NOMO-1 treated with DMSO at 0.1 percent for 48 hours (cell line): Measurements from ENCODE around the gene POLR2L.
A peak's percentile ranks its signal among the peaks of the same experiment; 100 is the strongest.

Experiments used
- DNase-seq: peaks from one replicate; lab custom pipeline; 2025; ENCODE audit not compliant: unreplicated experiment; lab: John Stamatoyannopoulos, UW

The POLR2L gene

GRCh38 chr11:796565-797295 is 45.6 kb downstream of the POLR2L start:
- DNase-seq = no peak

- peak; percentile 86 for DNase-seq
These were observed 46.4 kb downstream of the POLR2L start for GRCh38 chr11:795634-796564.

GRCh38 chr11:794766-795633 is 47.3 kb downstream of the POLR2L start:
- no peak for DNase-seq

GRCh38 chr11:794013-794765 is 48.1 kb downstream of the POLR2L start:
- DNase-seq = no peak

GRCh38 chr11:793556-793955 is 48.8 kb downstream of the POLR2L start:
- no peak for DNase-seq

GRCh38 chr11:792873-793272 is 49.5 kb downstream of the POLR2L start:
- DNase-seq = no peak

GRCh38 chr11:792535-792821 is 49.9 kb downstream of the POLR2L start:
- DNase-seq = no peak

GRCh38 chr11:791658-792534 is 50.4 kb downstream of the POLR2L start:
- DNase-seq = no peak

- DNase-seq = no peak
These were observed 51.4 kb downstream of the POLR2L start for GRCh38 chr11:790721-791564.

- no peak for DNase-seq
These were observed 52.4 kb downstream of the POLR2L start, which contains the start of gene CEND1 for GRCh38 chr11:789943-790342. CEND1 (minus strand) TSS chr11:790090; CDS start chr11:788576, 1,514 bp downstream.
